Subcutaneous adipose tissue (tissue), 4 donors: ENCODE measurements around the gene HEPACAM. TPM values are rescaled to one million over a fixed set of nuclear protein-coding genes. Genes with fewer than 3 reads are reported as not detected.

ENCODE experiments used
- CTCF ChIP-seq: fragments of 450-650 bp; IDR thresholded peaks from one replicate; pipeline ENCODE4 v1.5.1; 2016; ENCODE audit warnings: low read depth, mild to moderate bottlenecking, control low read depth, antibody characterized with exemption, moderate library complexity
- total RNA-seq, 4 donors: library from RNA; depleted of rRNA; stranded (reverse); fragments of >200 nt; gene quantifications; one replicate each; pipeline ENCODE4 v1.1.0, GENCODE V29; 2016

The HEPACAM gene
- total RNA-seq, 4 donors from 2014 or later, result 8.3 to 62.0 (median 13.6) TPM

GRCh38 chr11:124870430-124870829 is 65.4 kb downstream of the HEPACAM start:
- no peak for TF ChIP-seq CTCF

GRCh38 chr11:124869856-124870387 is 65.9 kb downstream of the HEPACAM start:
- TF ChIP-seq CTCF, result no peak

GRCh38 chr11:124869331-124869730 is 66.5 kb downstream of the HEPACAM start:
- TF ChIP-seq CTCF, result no peak

Other genes starting within 250 kb of the HEPACAM start
- 1 to 10 TPM in 3 of 4 donors, not detected in 1; 1.3 to 2.0 (median 2.0) TPM for gene NRGN, start 196.1 kb downstream of the HEPACAM start, total RNA-seq
- not detected for gene VSIG2, start 183.8 kb downstream of the HEPACAM start, total RNA-seq
- 10 to 100 TPM; 15.0 to 82.7 (median 38.6) TPM for gene ESAM, start 173.8 kb downstream of the HEPACAM start, total RNA-seq
- 10 to 100 TPM; 11.6 to 23.9 (median 15.0) TPM for gene MSANTD2, start 135.6 kb downstream of the HEPACAM start, total RNA-seq
- 10 to 100 TPM; 10.7 to 19.7 (median 16.7) TPM for gene ROBO3, start 70.6 kb downstream of the HEPACAM start, total RNA-seq
- gene ROBO4, start 38.2 kb downstream of the HEPACAM start, total RNA-seq, result 100 to 1,000 TPM in 1 of 4 donors, 10 to 100 TPM in 3; 17.5 to 152 (median 21.0) TPM
- gene HEPN1, start 16.8 kb downstream of the HEPACAM start, total RNA-seq, result not detected
- 1 to 10 TPM; 1.8 to 3.4 (median 2.6) TPM for gene CCDC15, start 18.2 kb upstream of the HEPACAM start, total RNA-seq
- gene SLC37A2, start 127.3 kb upstream of the HEPACAM start, total RNA-seq, result 10 to 100 TPM; 14.7 to 59.7 (median 22.5) TPM
- gene TMEM218, start 175.6 kb upstream of the HEPACAM start, total RNA-seq, result 10 to 100 TPM; 15.6 to 34.1 (median 30.8) TPM
- gene PKNOX2, start 228.7 kb upstream of the HEPACAM start, total RNA-seq, result 1 to 10 TPM in 3 of 4 donors, under 1 TPM in 1; 0.51 to 4.3 (median 2.3) TPM